GM23248 (cell line): ENCODE data around the gene PCYT2. TPM values are rescaled to one million over a fixed set of nuclear protein-coding genes. Genes with fewer than 3 reads are reported as not detected.

Experiments
- DNase-seq: peaks from one replicate; pipeline ENCODE4 v3.0.0-alpha.2; 2015
- H2AFZ ChIP-seq: fragments of 200-600 bp; sonication (generic); 2 replicates; pipeline ENCODE4 v1.6.1; 2016; ENCODE audit warnings: antibody characterized with exemption
- H3F3A ChIP-seq: fragments of 200-600 bp; sonication (generic); 2 replicates; pipeline ENCODE4 v1.6.1; 2016; ENCODE audit warnings: mild to moderate bottlenecking, antibody characterized with exemption, mixed run types; ENCODE audit not compliant: insufficient read depth
- H3K27ac ChIP-seq: fragments of 200-600 bp; sonication (generic); 2 replicates; pipeline ENCODE4 v1.5.1; 2016; ENCODE audit warnings: mild to moderate bottlenecking
- H3K27me3 ChIP-seq: fragments of 200-600 bp; sonication (generic); replicated peaks from 2 replicates; pipeline ENCODE4 v1.6.1; 2016; ENCODE audit warnings: mild to moderate bottlenecking; ENCODE audit not compliant: insufficient read depth
- H3K36me3 ChIP-seq: fragments of 200-600 bp; sonication (generic); 2 replicates; pipeline ENCODE4 v1.6.1; 2016; ENCODE audit warnings: low read depth, mild to moderate bottlenecking
- H3K4me1 ChIP-seq: fragments of 200-600 bp; sonication (generic); 2 replicates; pipeline ENCODE4 v1.6.1; 2016; ENCODE audit warnings: mild to moderate bottlenecking; ENCODE audit not compliant: insufficient read depth
- H3K4me2 ChIP-seq: fragments of 200-600 bp; sonication (generic); one replicate; pipeline ENCODE4 v1.6.1; 2016; ENCODE audit warnings: mild to moderate bottlenecking; ENCODE audit not compliant: unreplicated experiment
- H3K4me3 ChIP-seq: fragments of 200-600 bp; sonication (generic); 2 replicates; pipeline ENCODE4 v1.5.1; 2016; ENCODE audit warnings: mild to moderate bottlenecking
- H3K79me2 ChIP-seq: fragments of 200-600 bp; sonication (generic); 2 replicates; pipeline ENCODE4 v1.6.1; 2016; ENCODE audit warnings: mild to moderate bottlenecking; ENCODE audit not compliant: insufficient read depth
- H3K9ac ChIP-seq: fragments of 200-600 bp; sonication (generic); 2 replicates; pipeline ENCODE4 v1.6.1; 2016; ENCODE audit warnings: mild to moderate bottlenecking
- H3K9me2 ChIP-seq: fragments of 200-600 bp; sonication (generic); 2 replicates; pipeline ENCODE4 v1.6.1; 2016; ENCODE audit warnings: mixed run types, mild to moderate bottlenecking, moderate library complexity; ENCODE audit not compliant: insufficient read depth
- H3K9me3 ChIP-seq: fragments of 200-600 bp; sonication (generic); one replicate; pipeline ENCODE4 v1.6.1; 2017; ENCODE audit warnings: low read depth
- H4K20me1 ChIP-seq: fragments of 200-600 bp; sonication (generic); 2 replicates; pipeline ENCODE4 v1.6.0; 2016; ENCODE audit not compliant: insufficient read depth
- EZH2 ChIP-seq: fragments of 200-600 bp; sonication (generic); IDR thresholded peaks from 2 replicates; pipeline ENCODE4 v1.6.1; 2018; ENCODE audit warnings: antibody characterized with exemption, mild to moderate bottlenecking; ENCODE audit not compliant: insufficient read depth, poor library complexity, severe bottlenecking
- EZH2phosphoT487 ChIP-seq: fragments of 200-600 bp; sonication (generic); IDR thresholded peaks from 2 replicates; pipeline ENCODE4 v1.6.1; 2018; ENCODE audit warnings: antibody characterized with exemption, moderate library complexity, mild to moderate bottlenecking, low read depth; ENCODE audit not compliant: insufficient read depth
- WGBS, 2 experiments: methylation state at CpG; one replicate each; pipeline ENCODE4 v1.1.6; 2015 to 2017; ENCODE audit warnings: low lambda C conversion rate in 2 of 2, low coverage in 1 of 2; ENCODE audit errors: missing lambda C conversion rate in 2 of 2; 5-methylcytosine and 5-hydroxymethylcytosine counted together
- in situ Hi-C: fragments of 300-500 bp; cut with MboI; formaldehyde crosslinking; loops from 2 replicates; pipeline ENCODE4 v1.15.0; 2020
- polyA plus RNA-seq: library from polyadenylated mRNA; unstranded; fragments of >200 nt; fragmentation: Nextera tagmentation; extraction: Ambion mirVana; gene quantifications from 2 replicates; pipeline ENCODE4 v1.2.1, GENCODE V29; 2016
- total RNA-seq: library from RNA; depleted of rRNA; stranded (reverse); fragments of >200 nt; shearing (Covaris generic); gene quantifications from 2 replicates; pipeline ENCODE4 v1.2.3, GENCODE V29; 2014

Gene PCYT2
- total and polyA plus RNA-seq, 2 experiments from 2014 or later = 25.6 to 36.9 TPM

- no peak overlapping the region for H2AFZ ChIP-seq
- 95% methylated on average over 23 to 24 of the region's 24 CpGs for WGBS, 2 experiments
- H3K4me2 ChIP-seq = no peak overlapping the region
- H3K27me3 ChIP-seq = no peaks in the 10 kb centered on the region
- no peaks in the 10 kb centered on the region for H3K9me3 ChIP-seq
- H3K4me3 ChIP-seq = no peak overlapping the region
- H3F3A ChIP-seq = peaks cover 15% of the 10 kb centered on the region
- H3K79me2 ChIP-seq = no peaks in the 10 kb centered on the region
- TF ChIP-seq EZH2 (no peak), EZH2phosphoT487 (no peak)
- H3K4me1 ChIP-seq = peaks cover 4% of the 10 kb centered on the region
- H3K36me3 ChIP-seq = no peaks in the 10 kb centered on the region
- no peak overlapping the region for H3K27ac ChIP-seq
- no peaks in the 10 kb centered on the region for H3K9me2 ChIP-seq
- in situ Hi-C loops = no loop called here
- DNase-seq = no peak
- no peak overlapping the region for H3K9ac ChIP-seq
- H4K20me1 ChIP-seq = no peaks in the 10 kb centered on the region
Measured at GRCh38 chr17:81903896-81904599, 7.2 kb downstream of the PCYT2 start.

GRCh38 chr17:81903415-81903831 is 7.8 kb downstream of the PCYT2 start:
- Histone ChIP-seq H3F3A (peaks cover 18% of the 10 kb centered on the region), H3K9me3 (no peaks in the 10 kb centered on the region), H3K36me3 (no peaks in the 10 kb centered on the region), H3K4me2 (no peak overlapping the region), H3K27ac (no peak overlapping the region), H3K9me2 (no peaks in the 10 kb centered on the region), H3K4me3 (no peak overlapping the region), H3K79me2 (no peaks in the 10 kb centered on the region), H4K20me1 (no peaks in the 10 kb centered on the region), H2AFZ (no peak overlapping the region), H3K9ac (no peak overlapping the region), H3K27me3 (no peaks in the 10 kb centered on the region), H3K4me1 (peaks cover 8% of the 10 kb centered on the region)
- in situ Hi-C loops = no loop called here
- no peak for DNase-seq
- whole genome bisulfite sequencing, 2 experiments = 93 to 97% methylated on average over 10 of the region's 10 CpGs
- TF ChIP-seq EZH2phosphoT487 = no peak
- TF ChIP-seq EZH2 = no peak

- in situ Hi-C loops = no loop called here
- TF ChIP-seq EZH2 (no peak), EZH2phosphoT487 (no peak)
- no peaks in the 10 kb centered on the region for H3K9me3 ChIP-seq
- peak overlapping the region; percentile 40 for H3K4me2 ChIP-seq
- no peaks in the 10 kb centered on the region for H3K9me2 ChIP-seq
- peak overlapping the region; percentile 36; the same call in 1 of the 2 replicates for H3K9ac ChIP-seq
- H4K20me1 ChIP-seq = no peaks in the 10 kb centered on the region
- no peaks in the 10 kb centered on the region for H3K36me3 ChIP-seq
- H3K27me3 ChIP-seq = no peaks in the 10 kb centered on the region
- peak overlapping the region; percentile 62 for H3K4me3 ChIP-seq
- no peak overlapping the region for H3K27ac ChIP-seq
- peak overlapping the region; percentile 54; the same call in 1 of the 2 replicates for H2AFZ ChIP-seq
- 67 to 89% methylated on average over 28 to 47 of the region's 47 CpGs for WGBS, 2 experiments
- H3K79me2 ChIP-seq = no peaks in the 10 kb centered on the region
- no peak for DNase-seq
- peaks cover 12% of the 10 kb centered on the region for H3K4me1 ChIP-seq
- peaks cover 21% of the 10 kb centered on the region for H3F3A ChIP-seq
Measured at GRCh38 chr17:81902653-81903414, 8.4 kb downstream of the PCYT2 start.

GRCh38 chr17:81902023-81902652 is 9.1 kb downstream of the PCYT2 start, which contains the start of gene NPB:
NPB (plus strand) TSS chr17:81902238; CDS start chr17:81902278, 40 bp downstream.
- Histone ChIP-seq H2AFZ (peak within 1 kb of the TSS; percentile 54; the same call in 1 of the 2 replicates), H3K4me2 (peak within 1 kb of the TSS; percentile 40), H3K9me2 (no peaks in the 10 kb centered on the region), H3K79me2 (no peaks in the 10 kb centered on the region), H3K4me1 (peaks cover 19% of the 10 kb centered on the region), H3K36me3 (no peaks in the 10 kb centered on the region), H3K9ac (peak within 1 kb of the TSS; percentile 36; the same call in 1 of the 2 replicates), H3K27ac (no peak within 1 kb of the TSS), H4K20me1 (no peaks in the 10 kb centered on the region), H3K4me3 (peak within 1 kb of the TSS; percentile 62), H3K27me3 (no peaks in the 10 kb centered on the region), H3K9me3 (no peaks in the 10 kb centered on the region), H3F3A (peaks cover 28% of the 10 kb centered on the region)
- peak; percentile 51 for DNase-seq
- TF ChIP-seq EZH2phosphoT487 = no peak
- TF ChIP-seq EZH2 = no peak
- WGBS, 2 experiments = 2 to 3% methylated on average over 35 to 68 of the region's 79 CpGs
- in situ Hi-C loops = no loop called here
